KBM-7 (cell line): ENCODE data around the gene NCAM2.
A peak's percentile ranks its signal among the peaks of the same experiment; 100 is the strongest.

Source experiments
- DNase-seq: peaks from one replicate; pipeline ENCODE4 v3.0.0-alpha.2; 2015
- in situ Hi-C: fragments of 300-500 bp; cut with MboI; formaldehyde crosslinking; loops from 2 replicates; pipeline ENCODE4 v1.14.3; 2020; ENCODE audit warnings: low sequenced_read_pairs, low pct_unique_long_range_greater_than_20kb, mixed read lengths

Gene NCAM2

DNA sequence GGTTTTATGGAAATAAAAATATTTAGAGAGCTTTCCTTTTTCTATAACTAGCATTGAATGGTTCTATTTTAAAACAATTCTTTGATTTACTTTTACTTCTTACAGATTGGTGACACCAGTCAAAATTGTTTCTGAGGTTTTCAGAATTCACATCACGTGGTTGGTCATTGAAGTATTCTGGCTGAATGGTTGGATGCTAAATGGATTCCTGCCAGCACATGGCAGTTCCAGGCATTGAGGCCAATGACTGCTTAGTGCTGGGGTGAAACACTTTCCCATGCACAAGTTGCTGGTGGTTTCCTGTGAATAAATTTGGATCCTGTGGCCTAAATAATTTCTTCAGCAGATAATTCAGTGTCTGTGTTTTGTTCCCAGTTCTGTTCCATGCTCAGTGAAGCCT lies 20.6 kb downstream of the NCAM2 start:
- in situ Hi-C loops: no loop called here
- no peak for DNase-seq

- no peak for DNase-seq
- in situ Hi-C loops: no loop called here
These were observed 21.5 kb downstream of the NCAM2 start for GRCh38 chr21:21019681-21020080.

GRCh38 chr21:21025742-21026141 lies 27.5 kb downstream of the NCAM2 start:
- in situ Hi-C loops: no loop called here
- no peak for DNase-seq

DNA sequence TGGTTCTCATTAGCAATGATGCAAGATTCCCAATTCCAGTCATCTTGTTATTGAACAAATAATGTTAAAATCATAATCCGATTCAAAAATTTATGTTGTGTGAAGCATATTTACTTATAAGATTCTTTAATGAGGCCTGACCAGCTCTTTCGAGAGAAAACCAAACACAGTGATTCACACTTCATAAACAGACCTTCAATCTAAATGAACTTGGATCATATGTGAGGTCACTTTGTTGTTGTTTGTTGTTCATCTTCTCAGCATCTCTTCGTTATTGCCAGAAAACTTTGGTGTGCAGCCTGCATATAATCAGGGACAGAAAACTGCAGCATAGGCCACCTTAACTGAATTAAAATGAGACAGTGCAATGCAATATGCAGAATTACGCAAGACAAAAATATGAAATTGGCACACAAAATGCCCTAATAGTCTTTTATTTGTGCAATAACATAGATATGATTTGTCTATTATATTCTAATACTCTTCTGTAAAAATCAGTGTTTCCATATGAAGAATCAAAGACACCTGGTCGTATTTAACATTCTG lies 30.1 kb downstream of the NCAM2 start:
- in situ Hi-C loops: no loop called here
- no peak for DNase-seq

- in situ Hi-C loops: no loop called here
These were observed 31.0 kb downstream of the NCAM2 start for GRCh38 chr21:21029164-21029563.

DNA sequence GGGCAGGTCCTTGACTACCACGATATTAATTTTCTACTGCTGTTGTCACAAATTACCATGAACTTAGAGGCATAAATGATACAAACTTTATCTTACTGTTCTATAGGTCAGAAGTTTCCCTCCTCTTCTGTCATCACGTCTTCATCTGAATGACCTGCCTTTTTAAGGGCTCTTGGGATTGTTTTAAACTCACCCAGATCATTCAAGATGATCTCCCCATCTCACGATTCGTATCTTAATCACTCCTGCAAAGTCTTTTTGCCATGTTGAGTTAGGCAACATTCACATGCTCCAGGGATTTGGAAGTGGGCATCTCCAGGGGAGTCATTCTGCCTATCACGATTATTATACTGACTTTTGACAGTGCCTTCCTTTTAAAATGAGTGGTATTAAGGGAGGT lies 32.1 kb downstream of the NCAM2 start:
- no peak for DNase-seq
- in situ Hi-C loops: no loop called here

More at GRCh38 chr21:21029164-21029563, 31.0 kb downstream of the NCAM2 start:
- peak; percentile 75 for DNase-seq

- no peak for DNase-seq
- in situ Hi-C loops: no loop called here
These were observed 35.8 kb downstream of the NCAM2 start for GRCh38 chr21:21034036-21034435.

GRCh38 chr21:21039624-21040170 lies 41.5 kb downstream of the NCAM2 start:
- in situ Hi-C loops: no loop called here
- DNase-seq: no peak

- no peak for DNase-seq
- in situ Hi-C loops: no loop called here
These were observed 47.3 kb downstream of the NCAM2 start for GRCh38 chr21:21045518-21045917.

DNA sequence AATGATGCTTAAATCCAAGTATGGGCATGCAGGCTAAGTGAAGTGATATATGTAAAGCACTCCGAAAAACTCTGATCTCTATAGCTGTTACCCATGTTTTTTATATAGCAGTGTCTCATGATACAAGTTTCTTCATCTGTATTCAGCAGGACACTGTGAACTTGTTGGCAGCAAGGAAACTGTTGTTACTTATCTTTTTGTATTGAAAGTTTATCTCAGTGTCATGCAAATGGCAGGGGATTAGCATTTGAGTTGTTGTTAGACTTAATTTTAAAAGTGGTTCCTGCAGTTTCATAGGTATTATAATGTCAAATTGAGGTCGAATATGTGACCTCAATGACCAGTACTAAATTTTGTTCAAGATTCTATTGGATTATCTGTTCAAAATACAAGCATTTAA lies 47.9 kb downstream of the NCAM2 start:
- no peak for DNase-seq

DNA sequence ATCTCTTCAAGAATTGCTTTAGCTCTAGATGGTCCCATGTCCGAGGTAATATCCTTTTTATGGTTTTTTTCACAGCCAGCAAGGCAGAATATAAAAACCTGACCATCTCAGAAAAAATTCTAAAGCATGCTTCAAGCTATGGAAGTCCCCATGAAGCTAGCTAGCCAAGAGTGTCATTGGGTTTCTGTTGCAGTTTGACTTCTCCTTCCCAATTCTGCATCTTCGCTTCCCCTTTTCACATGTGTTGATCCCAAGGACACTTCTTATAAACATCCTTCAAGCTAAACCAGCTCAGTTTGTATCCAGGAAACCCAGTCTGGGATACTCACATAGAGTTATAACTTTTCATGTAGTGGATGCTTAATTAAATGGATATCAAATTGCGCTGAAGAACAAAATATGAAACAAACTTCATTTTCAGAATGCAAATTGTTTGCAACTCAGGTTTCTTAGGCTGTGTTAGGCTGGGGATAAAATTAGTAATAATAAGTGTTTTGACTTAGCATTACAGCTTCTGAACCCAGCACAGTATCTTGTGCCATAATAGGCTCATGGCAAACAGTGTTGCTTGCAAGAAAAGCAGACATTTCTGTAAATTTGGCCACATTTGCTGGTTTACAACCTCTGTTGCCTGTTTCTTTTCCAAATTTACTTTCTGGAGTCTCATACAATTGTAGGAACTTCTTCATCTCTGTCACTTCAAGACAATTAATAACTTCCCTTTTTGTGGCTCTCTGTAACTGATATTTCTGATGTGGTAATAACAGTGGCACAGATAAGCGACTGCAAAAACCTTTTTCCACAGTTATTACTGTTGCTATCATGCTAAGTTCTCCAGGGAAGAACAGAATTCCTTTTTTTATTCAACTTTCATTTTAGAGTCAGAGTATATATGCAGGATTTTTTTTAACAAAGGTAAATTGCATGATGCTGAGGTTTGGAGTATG lies 53.2 kb downstream of the NCAM2 start:
- peak; percentile 23 for DNase-seq
- in situ Hi-C loops: no loop called here

More for the DNA sequence above, 47.9 kb downstream of the NCAM2 start:
- in situ Hi-C loops: no loop called here

GRCh38 chr21:21052672-21053071 lies 54.5 kb downstream of the NCAM2 start:
- in situ Hi-C loops: no loop called here
- no peak for DNase-seq

GRCh38 chr21:21057349-21058062 lies 59.3 kb downstream of the NCAM2 start:
- no peak for DNase-seq
- in situ Hi-C loops: no loop called here

- DNase-seq: no peak
- in situ Hi-C loops: no loop called here
These were observed 65.6 kb downstream of the NCAM2 start for GRCh38 chr21:21063828-21064227.

GRCh38 chr21:21064353-21064752 lies 66.1 kb downstream of the NCAM2 start:
- in situ Hi-C loops: no loop called here

DNA sequence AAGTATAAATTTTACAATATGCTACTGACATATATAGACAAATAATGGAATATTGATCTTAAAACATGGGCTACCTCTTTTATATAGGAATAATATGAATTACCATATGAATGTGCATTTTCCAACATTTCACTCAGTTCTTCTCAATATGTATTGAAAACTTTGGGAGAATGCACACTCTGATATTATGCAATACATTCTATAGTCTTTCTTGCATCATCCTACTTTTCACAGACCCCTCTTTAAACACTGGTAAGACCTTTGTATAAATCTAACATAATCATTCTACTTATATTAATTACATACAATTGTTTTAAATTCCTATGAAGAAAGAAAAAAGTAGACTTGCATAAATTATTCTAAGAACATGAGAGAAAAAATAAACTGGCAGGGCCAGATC lies 69.2 kb downstream of the NCAM2 start:
- in situ Hi-C loops: no loop called here

More at GRCh38 chr21:21064353-21064752, 66.1 kb downstream of the NCAM2 start:
- DNase-seq: no peak

DNA sequence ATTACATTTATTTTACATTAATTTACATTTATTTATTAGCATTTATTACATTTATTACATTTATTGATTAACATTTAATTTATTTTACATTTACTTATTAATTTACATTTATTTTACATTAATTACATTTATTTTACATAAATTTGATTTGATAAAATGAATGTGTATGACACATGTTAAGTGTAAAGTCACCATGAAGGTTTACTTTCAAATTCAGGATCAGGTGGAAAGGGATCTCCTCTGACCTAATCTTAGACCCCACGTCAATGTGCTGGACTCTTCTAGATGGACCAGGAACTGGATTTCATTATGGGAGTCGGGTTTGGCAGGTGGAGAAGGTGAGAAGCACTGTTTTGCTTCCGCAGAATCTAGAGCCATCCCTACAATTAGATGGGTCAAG lies 76.1 kb downstream of the NCAM2 start:
- in situ Hi-C loops: no loop called here
- DNase-seq: no peak

More for the DNA sequence above, 69.2 kb downstream of the NCAM2 start:
- no peak for DNase-seq

- no peak for DNase-seq
- in situ Hi-C loops: no loop called here
These were observed 77.8 kb downstream of the NCAM2 start for GRCh38 chr21:21076051-21076450.

GRCh38 chr21:21076491-21076890 lies 78.3 kb downstream of the NCAM2 start:
- DNase-seq: no peak
- in situ Hi-C loops: no loop called here

DNA sequence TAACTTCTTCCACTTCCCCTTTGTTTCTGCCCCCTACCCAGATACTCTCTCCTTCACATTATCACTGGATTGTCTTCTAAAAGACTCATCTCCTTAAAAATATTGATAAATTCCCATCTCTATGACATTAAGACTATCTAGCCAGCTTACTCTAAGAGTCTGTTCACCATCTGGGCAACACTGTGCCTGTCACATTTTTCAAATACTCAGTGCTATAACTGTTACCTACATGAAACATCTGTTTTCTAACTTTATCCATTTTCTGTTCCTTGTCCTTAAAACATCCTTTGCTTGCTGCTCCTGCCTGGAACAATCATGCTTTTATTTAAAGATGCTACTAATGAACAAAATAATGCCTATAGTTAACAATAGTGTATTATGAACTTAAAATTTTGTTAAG lies 81.4 kb downstream of the NCAM2 start:
- in situ Hi-C loops: no loop called here
- no peak for DNase-seq
